HepG2 (cell line): ENCODE measurements around the gene CPED1. TPM values are rescaled to one million over a fixed set of nuclear protein-coding genes. Genes with fewer than 3 reads are reported as not detected.

ENCODE experiments used
- ATAC-seq: fragments of 200-7000 bp; cut with Tn5 transposase; 3 replicates; pipeline ENCODE4 v1.9.1; 2020; ENCODE audit warnings: mild to moderate bottlenecking, moderate library complexity
- BruUV-seq: library from RNA; stranded (reverse); fragments of 400-500 nt; replicated peaks from 2 replicates; lab custom pipeline; 2021; lab: Mats Ljungman, UMichigan
- CTCF ChIA-PET: fragments of 300-600 bp; formaldehyde crosslinking; extraction: SDS; loops from one replicate; lab custom pipeline; 2021; ENCODE audit warnings: low total read pairs, inconsistent platforms, low intra/inter-chr PET ratio; lab: Yijun Ruan, JAX
- POLR2A ChIA-PET: fragments of 350-600 bp; sonication (Branson Sonifier 250); formaldehyde crosslinking; loops from one replicate; lab custom pipeline; 2020; ENCODE audit warnings: antibody characterized with exemption, inconsistent platforms; lab: Yijun Ruan, JAX
- DNase-seq: peaks from one replicate; pipeline ENCODE4 v3.0.0-alpha.2; 2015; ENCODE audit warnings: low spot score
- FAIRE-seq: peaks from 3 replicates; lab custom pipeline; 2011; peaks lifted over from hg19 to GRCh38; lab: Jason Lieb, UNC
- H2AFZ ChIP-seq: one replicate; pipeline ENCODE4 v1.6.1; 2011; ENCODE audit warnings: low read length, inconsistent platforms
- H3K27ac ChIP-seq: fragments of 300-600 bp; 3 replicates; pipeline ENCODE4 v1.8.0; 2011; ENCODE audit warnings: mixed run types, mild to moderate bottlenecking, mixed read lengths, low read length, inconsistent platforms; ENCODE audit not compliant: insufficient read depth; ENCODE audit errors: extremely low read length
- H3K27me3 ChIP-seq, 2 experiments: fragments of 200-600 bp in 1 of 2; 2 replicates in 1 of 2; 3 replicates in 1 of 2; pipeline versions ENCODE4 v1.6.0 to v1.8.0; 2011; ENCODE audit warnings: low read length in 2 of 2, mild to moderate bottlenecking in 2 of 2, moderate library complexity in 2 of 2, inconsistent platforms in 1 of 2; ENCODE audit not compliant: insufficient read depth in 2 of 2, control insufficient read depth in 1 of 2
- H3K36me3 ChIP-seq, 2 experiments: fragments of 200-600 bp in 1 of 2; replicated peaks in 1 of 2; 2 replicates in 1 of 2; 3 replicates in 1 of 2; pipeline versions ENCODE4 v1.5.1 to v1.8.0; 2011; ENCODE audit warnings: low read length in 2 of 2, inconsistent platforms in 1 of 2; ENCODE audit not compliant: insufficient read depth in 2 of 2, control insufficient read depth in 1 of 2
- H3K4me1 ChIP-seq: 2 replicates; pipeline ENCODE4 v1.5.1; 2012; ENCODE audit warnings: low read length, inconsistent platforms; ENCODE audit not compliant: insufficient read depth
- H3K4me2 ChIP-seq: 2 replicates; pipeline ENCODE4 v1.6.0; 2011; ENCODE audit warnings: low read depth, low read length, inconsistent platforms
- H3K4me3 ChIP-seq, 3 experiments: fragments of 200-600 bp in 1 of 3; sonication (generic), shearing (Covaris generic) in 1 of 3; replicated peaks in 1 of 3; 2 replicates each; pipeline ENCODE4 v1.5.1; 2011 to 2016; ENCODE audit warnings: low read length in 3 of 3, inconsistent platforms in 2 of 3, low read depth in 2 of 3, mild to moderate bottlenecking in 2 of 3, control low read depth in 1 of 3, mixed read lengths in 1 of 3; ENCODE audit not compliant: insufficient read depth in 1 of 3
- H3K79me2 ChIP-seq: one replicate; pipeline ENCODE4 v1.6.1; 2011; ENCODE audit warnings: low read length, inconsistent platforms; ENCODE audit not compliant: insufficient read depth
- H3K9ac ChIP-seq: 2 replicates; pipeline ENCODE4 v1.6.0; 2011; ENCODE audit warnings: mild to moderate bottlenecking, low read depth, low read length, inconsistent platforms; ENCODE audit not compliant: insufficient read depth
- H3K9me3 ChIP-seq: 2 replicates; pipeline ENCODE4 v1.5.1; 2012; ENCODE audit warnings: mild to moderate bottlenecking, low read length
- H4K20me1 ChIP-seq: 2 replicates; pipeline ENCODE4 v1.6.0; 2011; ENCODE audit warnings: inconsistent platforms, mild to moderate bottlenecking, low read length, moderate library complexity; ENCODE audit not compliant: insufficient read depth
- BATF2 ChIP-seq: sonication (generic); formaldehyde crosslinking; IDR thresholded peaks from 2 replicates; pipeline ENCODE4 v1.8.0; 2022; ENCODE audit warnings: mild to moderate bottlenecking, missing genetic modification reagents, moderate library complexity
- CAMTA2 ChIP-seq: sonication (generic); formaldehyde crosslinking; IDR thresholded peaks from 2 replicates; pipeline ENCODE4 v1.4.0; 2020; ENCODE audit warnings: mild to moderate bottlenecking, missing genetic modification reagents, borderline replicate concordance
- EED ChIP-seq: sonication (generic); formaldehyde crosslinking; IDR thresholded peaks from 2 replicates; pipeline ENCODE4 v1.5.0; 2020; ENCODE audit warnings: mild to moderate bottlenecking, missing genetic modification reagents
- RBM22 ChIP-seq: fragments of 200-400 bp; formaldehyde crosslinking; optimal IDR thresholded peaks from 2 replicates; pipeline ENCODE3; 2017; ENCODE audit warnings: mild to moderate bottlenecking, low read length, moderate library complexity
- SKIL ChIP-seq: sonication (generic); formaldehyde crosslinking; IDR thresholded peaks from 2 replicates; pipeline ENCODE4 v1.8.0; 2022; ENCODE audit warnings: missing genetic modification reagents, mild to moderate bottlenecking, moderate library complexity, borderline replicate concordance
- SP5 ChIP-seq: IDR thresholded peaks from 2 replicates; pipeline ENCODE4 v1.6.1; 2016; ENCODE audit warnings: low read depth, borderline replicate concordance
- ZNF841 ChIP-seq: sonication (generic); formaldehyde crosslinking; IDR thresholded peaks from 2 replicates; pipeline ENCODE4 v1.8.1; 2023; ENCODE audit warnings: missing genetic modification reagents, borderline replicate concordance
- WGBS: methylation state at CpG from one replicate; pipeline ENCODE4 v1.1.6; 2017; ENCODE audit warnings: low lambda C conversion rate; 5-methylcytosine and 5-hydroxymethylcytosine counted together
- in situ Hi-C: cut with HindIII; loops from 2 replicates; pipeline ENCODE4 v1.10.0; 2017; ENCODE audit warnings: low pct_unique_long_range_greater_than_20kb; ENCODE audit not compliant: extremely low pct_ligation_motif_present
- intact Hi-C: fragments of 100-400 bp; cut with micrococcal nuclease; formaldehyde crosslinking; loops from one replicate; pipeline ENCODE4 v1.10.0; 2022; ENCODE audit not compliant: unreplicated experiment
- polyA plus RNA-seq, 8 experiments: library from polyadenylated mRNA; depleted of rRNA in 3 of 8; stranded (reverse) in 7 of 8; unstranded in 1 of 8; fragments of >200 nt; fragmentation: Illumina TruSeq in 4 of 8; extraction: Trizol in 4 of 8; gene quantifications; 2 replicates each; pipeline versions ENCODE4 v1.2.1 to v1.2.3, GENCODE V29; 2011 to 2016; ENCODE audit warnings: low read depth in 4 of 8, missing spikeins in 1 of 8, mixed read lengths in 1 of 8; ENCODE audit not compliant: insufficient read depth in 1 of 8
- total RNA-seq, 5 experiments: library from RNA; depleted of rRNA; stranded (reverse); fragments of >200 nt; fragmentation: Illumina TruSeq; extraction: Trizol; gene quantifications; 2 replicates each; pipeline ENCODE4 v1.2.3, GENCODE V29; 2016; ENCODE audit warnings: low read depth in 1 of 5

CPED1 gene
- total and polyA plus RNA-seq, 2 of the 13 experiments (the other 11 are each of a cell fraction or from before 2014, with no cell fraction given): 11.5 to 27.0 TPM

GRCh38 chr7:121181357-121181756, 192.8 kb downstream of the CPED1 start:
- ATAC-seq (no peak), FAIRE-seq (no peak), DNase-seq (no peak)
- H3K36me3 ChIP-seq: no peaks in the 10 kb centered on the region
- no peak overlapping the region for H3K27ac ChIP-seq
- intact Hi-C loops (no loop called here), in situ Hi-C loops (no loop called here)
- no peak overlapping the region for H3K4me3 ChIP-seq
- H3K9ac ChIP-seq: no peak overlapping the region
- TF ChIP-seq SKIL (CRISPR knock-in tag): no peak
- no peak for TF ChIP-seq ZNF841 (CRISPR knock-in tag)
- no peak for TF ChIP-seq BATF2 (CRISPR knock-in tag)
- no peak for TF ChIP-seq EED (CRISPR knock-in tag)
- no peak for TF ChIP-seq RBM22
- TF ChIP-seq SP5 (CRISPR knock-in tag): no peak
- TF ChIP-seq CAMTA2 (CRISPR knock-in tag): no peak
- WGBS: 48% methylated on average over 1 of the region's 1 CpG
- no peaks in the 10 kb centered on the region for H3K27me3 ChIP-seq
- H3K9me3 ChIP-seq: no peaks in the 10 kb centered on the region
- no peaks in the 10 kb centered on the region for H4K20me1 ChIP-seq
- H2AFZ ChIP-seq: no peak overlapping the region
- H3K4me2 ChIP-seq: no peak overlapping the region
- no peaks in the 10 kb centered on the region for H3K79me2 ChIP-seq
- ChIA-PET CTCF (no interaction called here), POLR2A (no interaction called here)
- no TSS peak for BruUV-seq
- no peaks in the 10 kb centered on the region for H3K4me1 ChIP-seq
